MM.1S (cell line): Measurements from ENCODE around the gene MIEF2.

ENCODE experiments used
- DNase-seq: peaks from one replicate; pipeline ENCODE4 v3.0.0-alpha.2; 2015
- H2AFZ ChIP-seq: fragments of 300-600 bp; sonication (generic); 2 replicates; pipeline ENCODE4 v1.6.0; 2016; ENCODE audit warnings: antibody characterized with exemption, low read length
- H3F3A ChIP-seq: fragments of 300-600 bp; sonication (generic); 2 replicates; pipeline ENCODE4 v1.6.1; 2016; ENCODE audit warnings: mild to moderate bottlenecking, antibody characterized with exemption, low read length, moderate library complexity, mixed read lengths; ENCODE audit not compliant: insufficient read depth
- H3K27ac ChIP-seq: fragments of 300-600 bp; sonication (generic); 2 replicates; pipeline ENCODE4 v1.5.1; 2016; ENCODE audit warnings: mild to moderate bottlenecking, low read length
- H3K27me3 ChIP-seq: fragments of 300-600 bp; sonication (generic); replicated peaks from 2 replicates; pipeline ENCODE4 v1.6.0; 2016; ENCODE audit warnings: low read length; ENCODE audit not compliant: insufficient read depth
- H3K36me3 ChIP-seq: fragments of 300-600 bp; sonication (generic); replicated peaks from 2 replicates; pipeline ENCODE4 v1.6.1; 2016; ENCODE audit warnings: mild to moderate bottlenecking, low read length, mixed read lengths; ENCODE audit not compliant: insufficient read depth
- H3K4me1 ChIP-seq: fragments of 300-600 bp; sonication (generic); 2 replicates; pipeline ENCODE4 v1.6.1; 2016; ENCODE audit warnings: low read length, mixed read lengths
- H3K4me2 ChIP-seq: fragments of 300-600 bp; sonication (generic); 2 replicates; pipeline ENCODE4 v1.6.0; 2016; ENCODE audit warnings: low read depth, low read length
- H3K4me3 ChIP-seq: fragments of 300-600 bp; sonication (generic); 2 replicates; pipeline ENCODE4 v1.5.1; 2016; ENCODE audit warnings: low read length, mixed read lengths
- H3K79me2 ChIP-seq: fragments of 300-600 bp; sonication (generic); 2 replicates; pipeline ENCODE4 v1.6.1; 2016; ENCODE audit warnings: mixed run types, low read length, mixed read lengths
- H3K9ac ChIP-seq: fragments of 300-600 bp; sonication (generic); 2 replicates; pipeline ENCODE4 v1.6.1; 2016; ENCODE audit warnings: low read length, mixed read lengths
- H3K9me2 ChIP-seq: fragments of 300-600 bp; sonication (generic); replicated peaks from 2 replicates; pipeline ENCODE4 v1.6.1; 2016; ENCODE audit warnings: mild to moderate bottlenecking, low read length, mixed read lengths; ENCODE audit not compliant: insufficient read depth
- H3K9me3 ChIP-seq: fragments of 300-600 bp; sonication (generic); replicated peaks from 2 replicates; pipeline ENCODE4 v1.6.1; 2016; ENCODE audit warnings: mild to moderate bottlenecking, low read length, mixed read lengths; ENCODE audit not compliant: insufficient read depth
- H4K20me1 ChIP-seq: fragments of 300-600 bp; sonication (generic); 2 replicates; pipeline ENCODE4 v1.6.1; 2016; ENCODE audit warnings: mild to moderate bottlenecking, low read length, moderate library complexity, mixed read lengths; ENCODE audit not compliant: insufficient read depth
- CTCF ChIP-seq: fragments of 300-600 bp; sonication (generic); IDR thresholded peaks from 2 replicates; pipeline ENCODE4 v1.5.1; 2016; ENCODE audit warnings: antibody characterized with exemption, low read length, mixed read lengths
- EZH2 ChIP-seq: fragments of 300-600 bp; sonication (generic); optimal IDR thresholded peaks from 2 replicates; pipeline ENCODE3; 2017; ENCODE audit warnings: low read depth, mild to moderate bottlenecking, antibody characterized with exemption, low read length, mixed read lengths
- EZH2phosphoT487 ChIP-seq: fragments of 300-600 bp; sonication (generic); IDR thresholded peaks from 2 replicates; pipeline ENCODE4 v1.6.1; 2018; ENCODE audit warnings: antibody characterized with exemption, low read length

MIEF2 gene

GRCh38 chr17:18256776-18257175 lies 3.7 kb upstream of the MIEF2 start:
- no peak overlapping the region for H3K27ac ChIP-seq

DNA sequence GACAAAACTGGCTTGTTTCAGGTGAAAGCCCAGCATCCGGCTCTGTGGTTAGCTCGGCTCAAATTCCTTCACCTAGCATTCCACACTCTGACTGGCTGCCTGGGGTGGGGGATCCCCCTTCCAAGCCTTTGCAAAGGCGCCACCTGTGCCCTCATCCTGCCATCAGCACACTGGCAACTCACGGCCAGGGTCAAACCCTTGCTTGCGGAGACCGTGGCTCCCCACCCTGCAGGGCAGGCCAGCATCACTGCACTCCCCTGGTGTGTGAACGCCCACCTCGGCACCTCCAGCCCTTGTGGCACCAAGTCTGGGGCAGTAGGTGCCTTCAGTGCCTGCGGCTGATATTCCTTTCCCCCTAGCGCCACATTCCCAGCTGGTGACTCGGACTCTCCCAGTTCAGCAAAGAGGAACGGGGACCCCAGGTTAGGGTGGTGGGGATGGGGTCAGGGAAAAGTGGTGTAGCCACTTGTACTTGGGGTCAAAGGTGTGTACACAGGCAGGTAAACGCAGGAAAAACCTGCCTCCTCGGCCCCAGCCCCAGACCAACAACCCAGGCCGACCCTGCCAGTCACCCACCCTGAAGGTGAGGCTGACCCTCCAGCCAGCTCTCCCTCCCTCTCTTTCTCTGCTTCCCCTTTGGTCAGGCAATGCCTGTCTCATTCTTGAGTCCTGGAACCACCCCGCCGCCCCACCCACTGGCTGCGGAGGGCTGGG lies 3.0 kb upstream of the MIEF2 start:
- Histone ChIP-seq H3K4me3 (peak overlapping the region; percentile 83), H2AFZ (peak overlapping the region; percentile 86), H3K4me1 (peaks cover 23% of the 10 kb centered on the region), H3K27me3 (no peaks in the 10 kb centered on the region), H4K20me1 (peaks cover 16% of the 10 kb centered on the region), H3K9me2 (no peaks in the 10 kb centered on the region), H3K79me2 (peaks cover 42% of the 10 kb centered on the region), H3K9me3 (no peaks in the 10 kb centered on the region), H3K4me2 (peak overlapping the region; percentile 99), H3K27ac (peak overlapping the region; percentile 75), H3K36me3 (no peaks in the 10 kb centered on the region), H3K9ac (peak overlapping the region; percentile 88; the same call in 1 of the 2 replicates), H3F3A (peaks cover 29% of the 10 kb centered on the region)
- TF ChIP-seq CTCF = no peak
- TF ChIP-seq EZH2phosphoT487 = no peak
- TF ChIP-seq EZH2 = no peak
- DNase-seq = peak; percentile 72

More at GRCh38 chr17:18256776-18257175, 3.7 kb upstream of the MIEF2 start:
- Histone ChIP-seq H3K4me2 (peak overlapping the region; percentile 99), H3K9me2 (no peaks in the 10 kb centered on the region), H2AFZ (no peak overlapping the region), H3K36me3 (no peaks in the 10 kb centered on the region), H3K27me3 (no peaks in the 10 kb centered on the region), H3K9ac (no peak overlapping the region), H3K79me2 (peaks cover 36% of the 10 kb centered on the region), H4K20me1 (peaks cover 16% of the 10 kb centered on the region), H3K4me1 (peaks cover 20% of the 10 kb centered on the region), H3K4me3 (peak overlapping the region; percentile 83), H3F3A (peaks cover 27% of the 10 kb centered on the region), H3K9me3 (no peaks in the 10 kb centered on the region)
- DNase-seq = no peak
- TF ChIP-seq EZH2 (no peak), EZH2phosphoT487 (no peak), CTCF (no peak)

DNA sequence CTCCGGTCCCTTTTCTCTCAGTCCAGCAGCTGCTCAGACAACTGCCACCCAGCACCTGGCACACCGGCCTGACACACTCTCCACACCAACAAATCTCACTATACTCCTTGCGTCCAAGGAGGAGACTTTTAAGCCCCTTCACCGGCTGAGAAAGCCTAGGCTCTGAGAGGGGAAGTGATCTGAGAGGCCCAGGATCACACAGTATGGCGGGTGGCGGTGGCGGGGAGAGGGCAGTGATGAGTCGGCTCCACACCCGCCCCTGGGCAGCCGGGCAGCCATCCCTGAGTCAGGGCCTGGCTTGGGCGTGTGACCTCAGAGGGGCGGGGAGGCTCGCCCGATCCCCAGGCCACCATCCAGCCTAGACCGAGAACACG lies 2.5 kb upstream of the MIEF2 start:
- no peaks in the 10 kb centered on the region for H3K9me3 ChIP-seq
- peaks cover 29% of the 10 kb centered on the region for H3F3A ChIP-seq
- H2AFZ ChIP-seq = peak overlapping the region; percentile 86
- peak overlapping the region; percentile 99 for H3K4me2 ChIP-seq
- no peaks in the 10 kb centered on the region for H3K36me3 ChIP-seq
- peak overlapping the region; percentile 88 for H3K9ac ChIP-seq
- no peaks in the 10 kb centered on the region for H3K27me3 ChIP-seq
- peak overlapping the region; percentile 83 for H3K4me3 ChIP-seq
- peaks cover 23% of the 10 kb centered on the region for H3K4me1 ChIP-seq
- H3K9me2 ChIP-seq = no peaks in the 10 kb centered on the region
- TF ChIP-seq EZH2phosphoT487 = no peak
- no peak for TF ChIP-seq EZH2
- TF ChIP-seq CTCF = no peak; the same call in 1 of the 2 replicates
- DNase-seq = peak; percentile 56
- peaks cover 16% of the 10 kb centered on the region for H4K20me1 ChIP-seq
- peaks cover 47% of the 10 kb centered on the region for H3K79me2 ChIP-seq
- peak overlapping the region; percentile 75 for H3K27ac ChIP-seq
